Lung (tissue), 12 donors: Measurements from ENCODE around the gene CDR2. TPM values are rescaled to one million over a fixed set of nuclear protein-coding genes. Genes with fewer than 3 reads are reported as not detected.

Experiments
- ATAC-seq: fragments of 200-7000 bp; cut with Tn5 transposase; one replicate; pipeline ENCODE4 v1.9.1; 2020; ENCODE audit warnings: moderate number of reproducible peaks; ENCODE audit not compliant: insufficient read depth, low FRiP score
- DNase-seq, 3 donors: peaks; one replicate each; pipeline ENCODE4 v3.0.0-alpha.2; 2013 to 2017
- H3K27ac ChIP-seq, 2 donors: one replicate each; pipeline ENCODE4 v1.5.1; 2013; ENCODE audit warnings: mild to moderate bottlenecking in 2 of 2, moderate library complexity in 2 of 2, control low read depth in 1 of 2, inconsistent platforms in 1 of 2, low read depth in 1 of 2, low read length in 1 of 2
- H3K27me3 ChIP-seq, 3 donors: one replicate each; pipeline ENCODE4 v1.5.1; 2013; ENCODE audit warnings: low read length in 2 of 3; ENCODE audit not compliant: control insufficient read depth in 3 of 3, insufficient read depth in 3 of 3
- H3K36me3 ChIP-seq, 4 donors: one replicate each; pipeline ENCODE4 v1.5.1; 2013; ENCODE audit warnings: low read length in 4 of 4, mild to moderate bottlenecking in 1 of 4, moderate library complexity in 1 of 4; ENCODE audit not compliant: control insufficient read depth in 4 of 4, insufficient read depth in 4 of 4
- H3K4me1 ChIP-seq, 5 donors: one replicate each; pipeline ENCODE4 v1.5.1; 2013; ENCODE audit warnings: low read length in 5 of 5, mild to moderate bottlenecking in 2 of 5, moderate library complexity in 1 of 5; ENCODE audit not compliant: control insufficient read depth in 5 of 5, insufficient read depth in 5 of 5
- H3K4me3 ChIP-seq: one replicate; pipeline ENCODE4 v1.5.1; 2013; ENCODE audit warnings: mild to moderate bottlenecking, control low read depth, moderate library complexity
- H3K9ac ChIP-seq, 2 donors: one replicate each; pipeline ENCODE4 v1.5.1; 2013; ENCODE audit warnings: low read length in 2 of 2, control low read depth in 1 of 2; ENCODE audit not compliant: insufficient read depth in 1 of 2
- H3K9me3 ChIP-seq, 4 donors: one replicate each; pipeline ENCODE4 v1.5.1; 2013; ENCODE audit warnings: low read length in 3 of 4, mild to moderate bottlenecking in 1 of 4, moderate library complexity in 1 of 4; ENCODE audit not compliant: control insufficient read depth in 4 of 4, insufficient read depth in 3 of 4
- CTCF ChIP-seq: IDR thresholded peaks from 2 replicates; pipeline ENCODE4 v1.5.1; 2012; ENCODE audit warnings: mild to moderate bottlenecking; ENCODE audit errors: control extremely low read depth, extremely low read depth
- WGBS, 2 donors: extraction: QIAGEN DNeasy Blood & Tissue Kit; methylation state at CpG; one replicate each; pipeline ENCODE4 v1.1.7; 2013; 5-methylcytosine and 5-hydroxymethylcytosine counted together
- polyA plus RNA-seq, 2 donors: library from polyadenylated mRNA; stranded (reverse); fragments of 200-250 nt; gene quantifications; one replicate each; pipeline ENCODE4 v1.2.1, GENCODE V29; 2013
- total RNA-seq, 2 donors: library from RNA; depleted of rRNA in 1 of 2; stranded (reverse); fragments of >200 nt in 1 of 2; gene quantifications; one replicate each; pipeline ENCODE4 v1.2.1, GENCODE V29; 2014 to 2021
- donor health status: control.
- donor health status: control.
- donor health status: Bipolar disorder and iron deficiency.
- donor health status: healthy.
- donor health status: DM: yes; HTN: yes; CAD: no.

CDR2 gene
- total and polyA plus RNA-seq, 4 donors = 11.3 to 27.0 (median 14.0) TPM

GRCh38 chr16:22347100-22347820, 27.2 kb downstream of the CDR2 start:
- Histone ChIP-seq H3K9ac (no peak overlapping the region), H3K27me3 (no peaks in the 10 kb centered on the region), H3K36me3 (peaks cover 11 to 35% (median 23%) of the 10 kb centered on the region in 4 donors), H3K9me3 (no peaks in the 10 kb centered on the region), H3K27ac (no peak overlapping the region), H3K4me3 (no peak overlapping the region), H3K4me1 (peaks cover 0 to 3% (median 0%) of the 10 kb centered on the region in 5 donors)
- ATAC-seq (no peak), DNase-seq (no peak)
- WGBS, 2 donors = 93 to 95% methylated on average over 20 of the region's 20 CpGs
- no peak for TF ChIP-seq CTCF

GRCh38 chr16:22346483-22346882, 27.9 kb downstream of the CDR2 start:
- H3K9me3 ChIP-seq = no peaks in the 10 kb centered on the region
- no peak overlapping the region for H3K4me3 ChIP-seq
- H3K27me3 ChIP-seq = no peaks in the 10 kb centered on the region
- ATAC-seq = peak; percentile 34
- 52 to 57% methylated on average over 9 of the region's 9 CpGs for WGBS, 2 donors
- H3K4me1 ChIP-seq = peaks cover 0 to 3% (median 0%) of the 10 kb centered on the region in 5 donors
- peak in 1 of 3 donors; percentile 6 for DNase-seq
- TF ChIP-seq CTCF = no peak
- no peak overlapping the region for H3K27ac ChIP-seq
- peaks cover 11 to 35% (median 22%) of the 10 kb centered on the region in 4 donors for H3K36me3 ChIP-seq
- no peak overlapping the region for H3K9ac ChIP-seq

GRCh38 chr16:22342082-22342481, 32.3 kb downstream of the CDR2 start:
- Histone ChIP-seq H3K27ac (no peak overlapping the region), H3K4me1 (peaks cover 0 to 2% (median 0%) of the 10 kb centered on the region in 5 donors), H3K9ac (no peak overlapping the region), H3K27me3 (no peaks in the 10 kb centered on the region), H3K9me3 (peaks cover 0 to 4% (median 0%) of the 10 kb centered on the region in 4 donors), H3K4me3 (no peak overlapping the region), H3K36me3 (peaks cover 2 to 13% (median 7%) of the 10 kb centered on the region in 4 donors)
- ATAC-seq (no peak), DNase-seq (no peak)
- no peak for TF ChIP-seq CTCF
- 98 to 99% methylated on average over 2 of the region's 2 CpGs for WGBS, 2 donors
